Effector memory CD4-positive, alpha-beta T cell (primary cell): ENCODE data around the gene ARNT2.

ENCODE experiments used
- DNase-seq, 3 donors: peaks; one replicate each; pipeline ENCODE4 v3.0.0-alpha.2; 2020
- H3K27ac ChIP-seq: 2 replicates; pipeline ENCODE4 v1.7.0; 2013; ENCODE audit warnings: mild to moderate bottlenecking, low read length, moderate library complexity; ENCODE audit not compliant: insufficient read depth, poor library complexity, severe bottlenecking
- H3K27me3 ChIP-seq: replicated peaks from 2 replicates; pipeline ENCODE4 v1.7.0; 2013; ENCODE audit warnings: mild to moderate bottlenecking, low read length; ENCODE audit not compliant: insufficient read depth, control insufficient read depth, poor library complexity, severe bottlenecking
- H3K36me3 ChIP-seq: 2 replicates; pipeline ENCODE4 v1.7.0; 2013; ENCODE audit warnings: mild to moderate bottlenecking, low read length, moderate library complexity; ENCODE audit not compliant: control insufficient read depth, insufficient read depth
- H3K4me1 ChIP-seq: 2 replicates; pipeline ENCODE4 v1.7.0; 2013; ENCODE audit warnings: low read length, mild to moderate bottlenecking; ENCODE audit not compliant: control insufficient read depth, insufficient read depth, poor library complexity, severe bottlenecking
- H3K4me3 ChIP-seq: 2 replicates; pipeline ENCODE4 v1.7.0; 2013; ENCODE audit warnings: low read length, low read depth, mild to moderate bottlenecking; ENCODE audit not compliant: insufficient read depth, poor library complexity, severe bottlenecking
- H3K9me3 ChIP-seq: 2 replicates; pipeline ENCODE4 v1.7.0; 2013; ENCODE audit warnings: mild to moderate bottlenecking, low read length, moderate library complexity; ENCODE audit not compliant: control insufficient read depth

The ARNT2 gene

DNA sequence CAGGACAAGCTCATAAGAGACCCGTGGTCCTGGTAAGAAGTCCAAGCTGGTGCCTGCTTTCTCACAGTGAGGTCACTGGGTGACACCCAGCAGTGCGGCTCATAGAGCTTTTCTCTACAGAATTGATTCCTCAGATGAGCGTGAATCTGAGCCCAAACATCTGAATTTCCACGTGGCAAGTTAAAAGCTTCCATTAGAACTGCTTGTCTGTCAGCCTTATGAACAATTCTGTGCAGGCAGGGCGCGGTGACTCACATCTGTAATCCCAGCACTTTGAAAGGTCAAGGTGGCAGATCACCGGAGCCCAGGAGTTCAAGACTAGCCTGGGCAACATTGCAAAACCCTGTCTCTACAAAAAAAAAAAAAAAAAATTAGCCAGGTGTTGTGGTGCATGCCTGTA is 177.8 kb downstream of the ARNT2 start:
- Histone ChIP-seq H3K36me3 (no peaks in the 10 kb centered on the region), H3K27me3 (no peaks in the 10 kb centered on the region), H3K4me1 (no peaks in the 10 kb centered on the region), H3K9me3 (no peaks in the 10 kb centered on the region), H3K27ac (no peak overlapping the region), H3K4me3 (no peak overlapping the region)
- no peak for DNase-seq

DNA sequence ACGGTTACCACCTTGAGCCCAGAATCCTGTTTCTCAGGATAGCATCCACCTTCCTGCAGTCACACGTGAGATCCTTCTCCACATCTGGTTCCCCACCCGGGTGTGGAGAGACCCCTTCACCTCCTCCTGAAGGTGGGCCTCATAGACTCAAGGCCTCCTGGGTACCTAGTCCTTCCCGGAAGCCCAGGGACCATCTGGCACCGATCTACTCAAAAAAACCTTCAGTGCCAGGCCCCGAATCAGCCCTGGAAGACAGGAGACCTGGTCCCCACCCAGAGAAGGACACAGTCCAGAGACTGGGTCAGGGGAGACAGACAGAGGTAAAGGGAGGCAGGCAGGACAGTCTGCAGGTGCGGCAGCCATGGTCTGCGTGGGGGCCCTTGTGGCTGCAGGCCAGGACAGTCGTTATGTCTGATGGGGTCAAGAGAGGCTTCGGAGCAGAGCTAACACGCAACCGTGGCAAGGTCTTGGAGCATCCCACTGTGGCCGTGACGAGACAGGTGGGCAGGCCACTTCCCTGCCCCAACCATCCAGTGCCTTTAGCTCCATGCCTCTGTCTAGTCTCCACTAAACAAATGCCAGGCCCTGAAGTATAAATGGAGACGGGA is 178.7 kb downstream of the ARNT2 start:
- no peaks in the 10 kb centered on the region for H3K27me3 ChIP-seq
- no peaks in the 10 kb centered on the region for H3K36me3 ChIP-seq
- no peaks in the 10 kb centered on the region for H3K9me3 ChIP-seq
- no peak for DNase-seq
- no peaks in the 10 kb centered on the region for H3K4me1 ChIP-seq
- no peak overlapping the region for H3K27ac ChIP-seq
- no peak overlapping the region for H3K4me3 ChIP-seq

DNA sequence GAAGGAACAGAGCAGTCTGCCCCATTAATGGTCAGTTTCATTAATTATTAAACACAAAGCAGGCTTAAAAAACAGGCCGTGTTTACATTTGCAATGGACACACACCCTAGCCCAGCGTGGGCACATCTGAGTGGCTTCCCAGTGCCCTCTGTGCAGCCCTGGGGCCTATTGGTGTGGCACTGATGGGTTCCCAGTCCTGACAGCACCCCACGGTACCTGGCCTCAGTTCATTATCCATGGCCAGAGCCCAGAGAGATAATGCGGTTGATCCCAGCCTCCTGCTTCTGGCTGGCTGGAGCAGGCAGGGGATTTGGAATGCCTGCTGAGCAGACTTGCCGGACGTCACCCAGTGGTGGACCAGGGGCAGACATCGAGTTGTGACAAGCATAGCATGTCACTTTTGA is 180.4 kb downstream of the ARNT2 start:
- Histone ChIP-seq H3K4me3 (no peak overlapping the region), H3K4me1 (no peaks in the 10 kb centered on the region)
- no peak for DNase-seq

DNA sequence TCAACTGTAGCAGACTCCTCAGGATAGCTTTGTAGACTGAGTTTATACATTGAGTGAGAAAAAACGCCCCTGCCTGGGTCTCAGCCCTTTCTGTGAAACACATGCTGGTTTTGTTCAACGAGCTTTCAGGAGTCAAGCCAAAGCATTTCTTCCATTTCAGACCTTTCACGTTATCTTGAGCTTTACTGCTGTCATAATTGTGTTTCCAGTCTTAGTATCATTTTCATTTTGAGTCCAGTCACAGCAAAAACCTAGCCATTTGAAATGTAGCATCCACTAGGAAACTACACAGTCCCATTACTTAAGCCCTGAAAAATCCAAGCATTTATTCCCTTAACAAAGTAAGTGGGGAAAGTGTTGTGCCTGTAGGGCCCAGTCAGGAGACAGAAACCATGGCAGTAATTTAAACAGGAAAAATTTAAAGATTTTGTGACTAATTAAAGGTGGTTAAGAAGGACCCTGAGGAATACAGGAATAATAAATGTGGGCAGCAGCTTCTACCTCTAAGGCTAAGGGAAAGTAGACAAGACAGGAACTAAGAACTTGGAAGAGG is 180.9 kb downstream of the ARNT2 start:
- Histone ChIP-seq H3K36me3 (no peaks in the 10 kb centered on the region), H3K27ac (no peak overlapping the region), H3K4me1 (no peaks in the 10 kb centered on the region)

More for the DNA sequence above, 180.4 kb downstream of the ARNT2 start:
- Histone ChIP-seq H3K27me3 (no peaks in the 10 kb centered on the region), H3K36me3 (no peaks in the 10 kb centered on the region), H3K9me3 (no peaks in the 10 kb centered on the region), H3K27ac (no peak overlapping the region)

DNA sequence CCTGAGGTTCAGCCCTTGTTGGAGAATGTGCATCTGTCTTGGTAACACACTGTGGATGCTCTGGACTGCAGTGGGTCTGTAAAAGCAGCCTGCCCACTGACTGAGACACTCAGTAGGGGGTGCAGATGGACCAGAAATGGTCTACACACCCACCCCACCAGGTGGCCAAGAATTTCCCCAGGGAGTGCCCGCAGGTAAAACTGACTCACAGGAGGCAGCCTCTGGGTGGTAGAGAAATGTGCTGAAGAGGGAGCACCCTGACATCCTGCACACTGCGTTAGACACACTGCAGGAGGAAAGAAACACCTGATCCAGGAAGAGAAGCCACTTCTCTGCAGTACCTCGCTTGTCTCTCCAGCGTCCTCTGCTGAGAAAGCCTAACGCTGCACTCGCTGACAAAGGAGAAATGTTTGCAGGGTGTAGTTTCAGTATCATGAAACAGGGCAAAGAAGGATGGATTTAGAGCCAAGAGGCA is 181.4 kb downstream of the ARNT2 start:
- no peaks in the 10 kb centered on the region for H3K27me3 ChIP-seq
- no peaks in the 10 kb centered on the region for H3K9me3 ChIP-seq
- no peaks in the 10 kb centered on the region for H3K4me1 ChIP-seq
- no peak overlapping the region for H3K27ac ChIP-seq
- H3K36me3 ChIP-seq, result no peaks in the 10 kb centered on the region
- DNase-seq, result no peak
- no peak overlapping the region for H3K4me3 ChIP-seq

More for the DNA sequence above, 180.9 kb downstream of the ARNT2 start:
- Histone ChIP-seq H3K9me3 (no peaks in the 10 kb centered on the region), H3K4me3 (no peak overlapping the region), H3K27me3 (no peaks in the 10 kb centered on the region)
- DNase-seq, result no peak

DNA sequence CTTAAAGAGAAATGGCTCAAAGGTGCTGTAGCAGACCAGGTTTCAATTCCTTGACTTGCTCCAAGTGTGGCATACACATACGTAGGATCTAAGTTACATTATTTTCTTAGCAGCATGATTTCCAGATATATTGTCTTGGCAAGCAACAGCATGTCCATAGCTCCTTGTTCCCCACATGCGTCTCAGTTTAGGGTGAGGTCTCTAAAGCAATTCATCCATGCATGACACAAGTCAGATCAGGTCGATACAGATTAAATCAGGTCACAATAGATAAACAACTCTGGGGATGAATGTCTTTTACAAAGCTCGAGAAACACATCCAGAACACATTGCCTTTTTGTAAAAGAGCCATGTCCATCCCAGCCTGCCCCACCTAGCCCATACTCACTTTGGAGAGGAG is 182.0 kb downstream of the ARNT2 start:
- H3K27ac ChIP-seq, result no peak overlapping the region
- H3K4me3 ChIP-seq, result no peak overlapping the region
- no peaks in the 10 kb centered on the region for H3K27me3 ChIP-seq
- H3K9me3 ChIP-seq, result no peaks in the 10 kb centered on the region
- DNase-seq, result no peak
- no peaks in the 10 kb centered on the region for H3K36me3 ChIP-seq
- no peaks in the 10 kb centered on the region for H3K4me1 ChIP-seq

DNA sequence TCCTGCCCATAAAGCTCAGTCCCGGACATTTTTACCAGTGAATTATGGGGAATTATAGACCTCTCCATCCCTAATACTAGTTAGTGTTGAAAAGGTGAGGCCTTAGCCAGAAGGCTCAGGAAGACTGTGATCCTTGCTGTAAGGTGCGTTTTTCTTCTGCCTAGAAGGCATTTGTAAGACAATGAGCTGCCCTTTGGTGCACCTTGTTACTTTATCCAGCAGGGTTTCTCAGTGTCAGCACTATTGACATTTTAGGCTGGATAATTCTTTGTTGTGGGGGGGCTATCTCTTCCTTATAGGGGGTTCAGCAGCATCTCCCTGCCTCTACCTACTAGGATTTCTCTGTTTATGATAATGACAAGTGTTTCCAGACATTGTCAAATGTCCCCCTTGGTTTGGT is 182.8 kb downstream of the ARNT2 start:
- no peaks in the 10 kb centered on the region for H3K4me1 ChIP-seq
- no peak for DNase-seq
- no peak overlapping the region for H3K4me3 ChIP-seq
- H3K27me3 ChIP-seq, result no peaks in the 10 kb centered on the region
- no peaks in the 10 kb centered on the region for H3K36me3 ChIP-seq
- H3K27ac ChIP-seq, result no peak overlapping the region
- no peaks in the 10 kb centered on the region for H3K9me3 ChIP-seq

DNA sequence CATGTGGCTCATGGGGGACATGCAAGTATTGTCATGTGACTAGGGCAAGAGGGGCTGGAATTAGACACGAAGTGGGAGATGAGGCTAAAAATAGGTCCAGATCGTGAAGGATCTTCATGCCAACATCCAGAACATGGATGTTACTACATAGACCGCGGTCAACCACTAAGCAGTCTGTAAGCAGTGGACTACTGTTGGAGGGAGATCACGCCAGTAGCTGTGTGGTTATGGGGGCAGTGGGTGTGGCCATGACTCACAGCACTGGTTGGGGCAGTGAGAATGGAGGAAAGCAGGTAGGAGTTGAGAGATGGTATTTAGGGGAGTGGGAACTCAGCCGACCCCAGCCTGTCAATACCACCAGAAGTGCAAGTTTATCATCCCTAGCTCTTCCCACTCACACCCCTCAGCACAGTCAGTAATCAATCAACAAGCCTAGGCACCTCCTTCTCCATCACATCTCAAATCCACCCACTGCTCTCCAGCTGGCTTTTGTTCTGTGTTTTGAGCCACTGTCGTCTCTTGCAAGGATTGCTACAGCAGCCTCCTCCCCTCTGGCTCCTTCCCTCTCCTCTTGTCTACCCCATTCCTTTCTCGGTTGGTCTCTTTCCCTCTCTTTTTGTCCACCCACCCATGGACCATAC is 183.8 kb downstream of the ARNT2 start:
- Histone ChIP-seq H3K4me3 (no peak overlapping the region), H3K36me3 (no peaks in the 10 kb centered on the region), H3K27me3 (no peaks in the 10 kb centered on the region), H3K4me1 (no peaks in the 10 kb centered on the region), H3K9me3 (no peaks in the 10 kb centered on the region), H3K27ac (no peak overlapping the region)
- no peak for DNase-seq

DNA sequence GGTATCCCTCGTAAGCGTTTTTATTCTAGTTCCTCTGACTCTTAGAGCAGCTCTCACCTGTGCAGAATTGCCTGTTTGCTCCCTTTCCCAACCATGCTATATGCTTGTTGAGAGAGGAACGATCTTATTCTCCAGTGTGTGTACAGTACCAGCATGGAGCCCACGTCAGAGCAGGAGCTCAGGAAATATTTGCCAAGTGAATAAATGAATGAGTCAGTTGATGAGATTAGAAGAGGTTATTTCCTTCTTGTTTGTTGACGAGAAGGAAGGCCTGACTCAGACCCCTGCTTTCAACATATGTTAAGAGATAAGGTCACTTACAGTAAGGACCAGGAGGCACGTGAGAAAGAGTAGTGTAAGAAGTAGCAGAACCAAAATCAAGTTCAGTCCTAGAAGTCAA is 184.6 kb downstream of the ARNT2 start:
- Histone ChIP-seq H3K27ac (no peak overlapping the region), H3K36me3 (no peaks in the 10 kb centered on the region)
- DNase-seq, result no peak

DNA sequence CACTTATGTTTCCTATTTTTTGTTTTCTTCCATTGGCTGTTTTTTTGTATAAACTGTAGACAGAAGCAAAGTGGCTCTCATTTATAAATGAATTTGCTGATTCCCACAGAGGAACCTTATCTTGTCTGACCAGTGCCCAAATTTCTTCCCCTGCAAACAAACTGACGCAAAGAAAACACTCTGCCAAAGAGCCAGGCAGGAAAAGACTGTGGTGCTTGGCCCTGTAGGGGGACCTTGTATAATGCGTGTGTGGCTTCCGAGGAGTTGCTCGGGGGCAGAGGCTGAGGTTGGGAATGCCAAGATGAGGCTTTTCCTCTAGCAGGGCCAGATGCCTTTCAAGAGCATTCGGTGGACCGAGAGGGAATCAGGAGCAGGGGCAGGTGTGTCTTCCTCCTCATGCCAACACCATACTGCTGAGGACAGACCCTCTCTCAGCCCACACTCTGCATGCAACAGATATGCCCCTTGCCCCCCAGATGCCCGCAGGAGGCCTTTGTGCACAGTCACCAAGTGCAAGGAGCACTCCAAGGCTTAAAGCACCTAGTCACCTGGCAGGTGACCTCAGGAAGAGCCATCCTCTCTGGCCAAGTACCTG is 186.7 kb downstream of the ARNT2 start:
- Histone ChIP-seq H3K27me3 (no peaks in the 10 kb centered on the region), H3K9me3 (no peaks in the 10 kb centered on the region), H3K4me1 (no peaks in the 10 kb centered on the region), H3K36me3 (no peaks in the 10 kb centered on the region), H3K4me3 (no peak overlapping the region), H3K27ac (no peak overlapping the region)
- DNase-seq, result no peak

More for the DNA sequence above, 184.6 kb downstream of the ARNT2 start:
- no peaks in the 10 kb centered on the region for H3K9me3 ChIP-seq
- no peak overlapping the region for H3K4me3 ChIP-seq
- no peaks in the 10 kb centered on the region for H3K27me3 ChIP-seq
- H3K4me1 ChIP-seq, result no peaks in the 10 kb centered on the region
